Measurements from ENCODE around the gene SUCLG1.
A peak's percentile ranks its signal among the peaks of the same experiment; 100 is the strongest.
"Not testable (repeated sequence)": the region's sequence is repeated elsewhere in the genome, so short reads cannot be mapped to it uniquely, and the experiment has no call there.

SUCLG1 gene

DNA sequence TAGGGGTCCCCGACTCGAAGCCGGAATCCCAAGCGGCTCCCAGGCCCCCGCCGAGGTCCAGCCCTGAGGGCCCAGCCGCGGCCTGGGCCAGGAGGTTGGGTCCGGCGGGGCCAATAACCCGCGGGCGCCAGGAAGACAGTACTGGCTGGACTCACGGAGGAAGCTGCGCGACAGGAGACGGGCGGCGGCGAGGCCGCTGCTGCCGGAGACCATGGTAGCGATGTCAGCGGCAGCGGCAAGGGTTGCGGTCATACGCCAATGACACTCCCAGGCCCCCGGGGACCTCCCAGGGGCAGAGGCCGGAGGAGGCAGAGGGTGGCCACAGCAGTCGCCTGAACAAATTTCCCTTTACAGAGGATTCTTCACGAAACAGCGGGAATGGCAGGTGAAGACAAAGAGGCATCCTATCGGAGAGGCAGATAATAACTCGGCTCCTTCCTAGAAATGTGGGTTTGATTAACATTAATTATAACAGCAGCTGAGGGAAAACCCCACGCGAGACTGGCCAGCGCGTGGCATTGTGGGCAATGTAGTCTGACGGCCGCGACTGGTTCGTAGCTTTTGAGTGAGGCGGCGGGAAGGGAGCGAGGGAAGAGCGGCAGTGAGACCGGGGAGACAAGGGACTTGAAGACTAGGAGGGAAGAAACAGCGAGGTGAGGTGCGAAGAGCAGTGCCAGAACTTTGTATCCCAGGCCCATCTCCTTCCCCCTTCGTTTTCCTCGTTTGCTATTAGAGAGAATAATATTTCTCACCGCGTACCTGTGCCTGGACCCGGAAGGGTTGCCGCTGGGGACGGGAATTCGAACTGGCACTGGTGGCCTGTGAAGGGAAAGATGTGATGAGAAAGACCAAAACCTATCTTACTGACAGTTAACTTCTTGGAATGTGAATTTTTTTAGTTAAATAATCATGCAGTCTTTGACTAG, at the start of gene SUCLG1:
SUCLG1 (minus strand) TSS at position 263 of the 926 bp plus-strand sequence; CDS start at position 252, 11 bp downstream.
- DNase-seq (ENCODE audit: low spot score): peak; percentile 83

DNA sequence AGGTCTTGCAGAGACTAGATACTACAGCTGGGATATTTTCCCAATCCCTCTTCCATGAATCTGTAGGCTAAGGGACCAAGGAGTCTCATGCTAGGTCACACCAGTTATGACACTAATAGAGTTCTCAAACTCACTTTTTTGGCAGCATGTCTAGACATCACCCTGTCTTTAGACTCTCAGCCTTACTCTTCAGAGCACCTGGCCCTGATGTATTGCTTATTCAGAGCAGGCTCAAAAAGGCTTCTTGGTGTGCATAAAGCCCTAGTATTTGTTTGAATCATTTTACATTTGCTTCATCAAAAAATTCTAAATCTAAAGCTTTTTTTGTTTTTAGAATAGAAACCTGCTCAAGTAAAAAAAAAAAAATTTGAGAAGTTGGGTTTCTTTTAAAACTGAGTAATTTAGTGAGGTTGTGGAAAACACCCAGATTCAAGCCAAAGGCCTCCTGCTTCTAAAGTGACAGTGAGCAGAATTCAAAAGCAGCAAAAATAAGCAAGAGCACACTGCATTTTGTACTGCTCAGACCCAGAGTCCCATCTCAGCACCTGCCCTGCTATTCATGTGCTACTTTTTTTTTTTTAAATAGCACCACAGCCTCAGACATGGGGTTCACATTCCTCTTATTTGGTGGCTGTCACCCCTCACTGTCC, 39.2 kb upstream of the SUCLG1 start:
- DNase-seq (ENCODE audit: low spot score): no peak

DNA sequence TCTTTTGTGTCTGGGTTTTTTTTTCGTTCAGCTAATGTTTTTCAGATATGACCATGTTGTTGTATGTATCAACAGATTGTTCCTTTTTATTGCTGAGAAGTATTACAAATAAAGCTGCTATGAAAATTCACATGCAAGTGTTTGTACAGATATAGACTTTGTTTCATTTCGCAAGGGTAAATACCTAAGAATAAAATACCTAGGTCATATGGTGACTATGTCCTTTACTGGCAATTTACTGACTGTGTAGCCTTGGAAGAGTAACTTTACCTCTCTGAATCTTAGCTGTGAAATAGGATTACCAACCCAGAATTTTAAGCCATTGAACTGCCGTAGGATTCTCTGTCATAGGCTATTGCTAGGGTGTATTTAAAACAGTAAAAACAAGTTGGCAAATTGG, 38.2 kb upstream of the SUCLG1 start:
- DNase-seq (ENCODE audit: low spot score): no peak

DNA sequence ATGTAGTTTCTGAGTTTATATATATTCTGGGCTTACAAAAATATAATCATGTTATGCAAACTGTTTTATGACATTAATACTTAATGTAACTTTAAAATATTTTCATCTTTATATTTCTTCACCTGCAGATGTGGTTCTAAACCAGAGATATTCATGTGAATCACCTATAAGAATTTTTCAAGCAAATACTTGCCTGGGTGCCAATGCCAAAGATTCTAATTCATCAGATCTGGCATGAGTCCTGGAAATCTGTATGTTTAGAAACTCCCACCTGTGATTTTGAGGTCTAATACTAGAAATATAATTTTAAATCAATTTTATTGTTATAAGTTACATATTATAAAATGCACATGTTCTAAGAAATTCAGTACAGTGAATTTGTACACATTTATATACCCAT, 37.3 kb upstream of the SUCLG1 start:
- no peak for DNase-seq (ENCODE audit: low spot score)

DNA sequence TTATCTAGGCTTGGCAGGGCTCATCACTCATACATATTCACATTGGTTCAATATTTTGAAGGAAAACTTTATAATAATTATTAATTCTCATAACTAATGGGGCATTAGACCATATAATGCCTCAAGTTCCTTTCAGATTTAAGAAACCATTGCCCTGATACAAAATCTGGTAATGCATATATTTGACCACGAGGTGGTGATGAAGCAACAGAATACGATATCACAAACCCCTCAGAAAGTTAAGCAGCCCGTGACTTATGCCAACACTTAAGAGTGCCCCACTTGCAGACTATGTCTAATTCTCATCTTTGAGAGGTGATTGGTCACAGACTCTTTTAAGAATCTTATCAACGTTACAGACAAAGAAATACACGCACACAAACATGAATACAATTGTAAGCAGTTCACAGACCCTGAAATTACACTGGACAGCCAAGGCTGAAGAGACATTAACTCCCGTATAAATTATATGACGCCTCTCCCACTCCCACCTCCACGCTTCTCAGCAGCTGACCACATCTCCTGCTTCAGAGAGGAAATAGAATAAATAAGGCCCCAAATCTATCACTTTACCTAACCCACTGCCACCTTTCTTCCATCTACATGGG, 36.6 kb upstream of the SUCLG1 start:
- peak; percentile 39 for DNase-seq (ENCODE audit: low spot score)

DNA sequence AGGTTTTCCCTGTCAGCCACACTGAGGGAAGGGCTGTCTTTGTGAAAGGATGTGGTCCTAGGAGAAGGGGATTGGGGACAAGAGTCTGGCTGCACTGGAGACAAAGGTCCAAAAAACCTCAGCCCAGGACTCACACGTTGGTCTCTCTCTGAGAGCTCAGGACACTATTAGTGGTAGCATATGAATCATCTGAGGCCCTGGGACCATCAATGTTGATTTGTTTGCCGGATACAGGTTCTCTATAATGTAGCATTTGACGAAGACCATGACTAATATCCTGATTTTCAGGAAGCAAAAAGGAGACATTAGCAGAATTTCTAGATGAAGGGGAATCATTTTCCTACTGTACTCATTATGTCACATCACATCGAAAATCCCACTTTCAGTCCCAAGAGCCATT, 35.0 kb upstream of the SUCLG1 start:
- no peak for DNase-seq (ENCODE audit: low spot score)

DNA sequence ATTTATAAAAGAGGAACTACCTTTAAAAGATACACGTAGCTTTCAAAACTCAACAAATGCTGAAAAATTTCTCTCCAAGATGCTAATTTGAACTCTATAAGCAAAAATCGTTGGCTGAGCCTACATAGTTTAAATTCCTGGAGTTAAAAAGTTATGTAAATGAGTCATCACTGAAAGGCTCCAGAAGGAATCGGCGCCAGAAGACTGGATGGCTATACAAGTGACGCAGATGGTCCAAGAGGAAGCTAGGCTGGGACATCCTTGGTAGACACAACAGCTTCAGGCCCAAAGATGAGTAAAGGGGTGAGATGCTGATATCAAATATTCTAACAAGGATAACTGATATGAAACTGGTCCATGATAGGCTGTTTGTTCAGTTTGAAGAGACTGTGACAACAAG, 34.4 kb upstream of the SUCLG1 start:
- no peak for DNase-seq (ENCODE audit: low spot score)

DNA sequence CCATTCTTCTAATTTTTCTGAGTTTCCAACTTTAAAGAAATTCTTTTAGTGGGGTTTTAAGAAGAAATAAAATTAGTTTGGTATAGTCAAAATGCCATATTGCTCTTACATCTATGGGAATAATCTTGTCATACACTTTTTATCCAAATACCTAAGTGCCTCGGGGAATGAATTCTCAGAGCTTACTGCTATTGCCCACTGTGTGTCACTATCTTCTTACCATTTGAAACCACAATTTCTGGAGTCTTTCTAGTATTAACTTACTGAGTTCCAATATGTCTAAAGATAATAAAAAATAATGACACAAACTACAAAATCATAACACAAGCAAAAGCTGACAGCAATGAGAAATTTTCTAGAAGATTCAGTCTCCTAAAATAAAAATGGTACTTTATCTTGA, 33.5 kb upstream of the SUCLG1 start:
- no peak for DNase-seq (ENCODE audit: low spot score)

DNA sequence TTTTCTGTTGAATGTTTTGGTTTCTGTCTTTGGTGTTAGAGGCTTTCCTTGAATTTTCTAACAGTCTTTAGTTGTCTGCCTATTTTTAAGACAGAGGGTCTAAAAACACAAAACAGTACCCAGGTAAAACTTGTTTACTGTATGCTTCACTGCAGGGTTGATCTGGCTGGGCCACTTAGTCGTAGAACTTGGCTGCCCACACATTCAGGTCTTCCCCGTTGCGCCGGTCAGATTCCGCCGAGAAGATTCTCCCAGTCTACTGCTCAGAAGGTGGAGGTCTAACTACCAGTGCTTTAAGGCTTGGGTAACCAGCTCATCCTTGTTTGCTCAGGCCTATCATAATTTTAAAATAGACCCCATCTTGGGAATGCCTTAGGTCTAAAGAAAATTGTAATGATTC, 32.7 kb upstream of the SUCLG1 start:
- no peak for DNase-seq (ENCODE audit: low spot score)

DNA sequence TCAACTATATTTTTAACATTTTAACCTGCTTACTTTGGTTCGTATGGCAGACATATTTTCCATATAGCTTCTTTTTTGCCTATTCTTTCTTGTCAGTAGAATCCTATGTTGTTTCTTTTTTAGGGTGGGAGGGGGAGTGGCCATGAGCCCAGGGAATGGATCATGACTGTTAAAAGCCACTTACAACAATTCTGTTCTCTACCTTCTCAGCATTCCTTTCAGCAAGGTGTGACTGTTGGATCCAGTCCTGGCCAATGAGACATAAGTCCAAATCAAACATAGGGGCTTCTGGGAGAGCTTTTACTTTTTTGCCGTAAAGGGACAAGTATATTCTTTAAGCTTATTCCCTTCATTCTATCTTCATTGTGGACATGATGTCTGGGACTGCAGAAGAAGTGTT, 32.2 kb upstream of the SUCLG1 start:
- DNase-seq (ENCODE audit: low spot score): no peak

DNA sequence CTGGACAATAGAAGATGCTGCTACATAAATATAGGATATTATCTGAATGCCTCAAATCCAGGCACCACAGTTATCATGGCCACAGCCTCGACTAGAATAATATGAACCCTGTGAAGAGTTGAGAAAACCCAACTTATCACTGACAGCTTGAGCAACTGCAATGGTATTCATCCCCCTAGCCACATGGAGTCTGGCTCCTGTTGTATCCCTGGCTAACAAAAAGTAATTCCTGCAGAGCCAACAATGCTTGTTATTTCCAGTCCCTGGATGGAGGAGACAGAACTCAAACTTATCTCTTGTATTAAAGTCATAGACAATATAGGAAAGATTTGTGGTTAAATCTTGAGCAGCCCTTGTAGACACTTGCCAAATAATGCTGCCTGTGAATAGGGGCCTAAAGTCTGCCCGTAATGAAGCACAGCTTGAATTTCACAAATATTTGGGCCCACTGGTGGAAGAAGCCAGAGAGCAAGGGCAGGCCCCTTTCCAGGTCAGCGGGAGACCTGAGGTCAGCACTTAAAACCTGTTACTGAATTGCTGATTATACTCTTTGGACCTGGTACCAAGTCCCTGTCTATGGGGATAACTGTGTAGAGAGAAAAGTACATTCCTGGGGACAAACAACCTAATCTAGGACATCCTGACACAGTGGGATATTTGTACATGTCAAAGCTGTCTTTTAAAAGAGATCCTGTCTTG, 28.4 kb upstream of the SUCLG1 start:
- DNase-seq (ENCODE audit: low spot score): peak; percentile 10

DNA sequence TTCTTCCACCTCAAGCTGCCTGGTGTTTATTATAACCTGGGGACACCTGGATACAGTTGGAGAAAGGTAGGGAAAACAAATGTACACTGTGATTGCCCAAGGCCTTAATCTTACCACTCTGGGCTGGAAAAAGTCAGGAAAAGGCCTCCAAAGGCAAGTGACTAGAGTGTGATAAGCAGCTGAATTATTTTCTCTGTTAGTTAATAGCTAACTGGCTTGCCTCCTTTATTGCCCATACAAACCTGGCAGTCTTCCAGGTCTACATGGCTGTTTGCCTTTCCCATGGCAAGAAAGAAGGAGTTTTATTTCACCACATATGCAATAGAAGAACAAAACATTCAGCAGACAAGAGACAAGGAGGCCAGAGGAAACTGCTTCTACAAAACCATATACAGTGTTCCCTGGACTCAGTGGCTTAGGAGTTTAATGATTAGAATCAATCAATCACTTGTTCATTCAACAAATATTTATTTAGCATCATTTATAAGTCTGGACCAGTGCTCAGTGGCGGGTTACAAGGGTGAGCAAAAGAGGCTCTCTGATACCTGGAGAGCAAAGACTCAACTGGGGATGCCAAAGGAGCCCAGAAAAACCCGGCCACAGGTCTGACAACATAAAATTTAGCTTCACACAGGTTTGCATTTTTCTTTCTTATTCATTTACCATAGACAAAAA, 27.5 kb upstream of the SUCLG1 start:
- DNase-seq (ENCODE audit: low spot score): peak; percentile 50

DNA sequence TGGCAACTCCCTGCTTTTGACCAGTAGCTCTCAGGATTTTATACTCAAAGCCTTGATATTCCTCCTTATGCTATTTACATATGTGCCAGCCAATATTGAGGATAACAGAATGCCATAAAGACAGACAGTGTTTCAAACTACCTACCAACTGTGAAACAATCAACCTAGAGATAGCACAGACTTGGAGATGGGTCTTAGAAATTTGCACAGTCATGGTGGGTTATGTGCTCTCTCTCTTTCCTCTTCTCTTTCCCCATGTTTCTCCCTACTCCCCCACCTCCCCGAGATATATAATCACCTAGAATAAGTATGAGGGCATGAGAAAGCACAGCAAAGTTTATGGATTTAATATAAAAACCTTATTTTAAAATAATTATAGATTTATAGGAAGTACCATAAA, 24.2 kb upstream of the SUCLG1 start:
- DNase-seq (ENCODE audit: low spot score): no peak

DNA sequence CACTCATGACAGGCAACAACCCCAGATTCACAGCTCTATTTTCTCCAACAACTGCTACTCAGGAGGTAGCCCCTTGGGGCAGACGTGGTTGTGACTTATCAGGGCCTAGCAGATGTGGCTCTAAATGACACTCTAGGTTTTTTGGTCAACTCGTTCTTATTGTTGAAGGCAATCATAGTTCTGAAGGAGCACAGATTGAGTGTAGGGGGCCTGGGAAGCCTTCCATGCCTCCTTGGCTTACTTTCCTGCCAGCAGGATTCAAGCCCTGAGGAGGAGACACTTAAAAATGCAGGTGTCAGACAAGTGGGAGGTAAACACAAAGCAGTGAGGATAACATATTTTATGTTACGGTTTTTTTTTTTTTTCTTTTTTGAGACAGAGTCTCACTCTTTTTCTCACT, 23.5 kb upstream of the SUCLG1 start:
- no peak for DNase-seq (ENCODE audit: low spot score)

DNA sequence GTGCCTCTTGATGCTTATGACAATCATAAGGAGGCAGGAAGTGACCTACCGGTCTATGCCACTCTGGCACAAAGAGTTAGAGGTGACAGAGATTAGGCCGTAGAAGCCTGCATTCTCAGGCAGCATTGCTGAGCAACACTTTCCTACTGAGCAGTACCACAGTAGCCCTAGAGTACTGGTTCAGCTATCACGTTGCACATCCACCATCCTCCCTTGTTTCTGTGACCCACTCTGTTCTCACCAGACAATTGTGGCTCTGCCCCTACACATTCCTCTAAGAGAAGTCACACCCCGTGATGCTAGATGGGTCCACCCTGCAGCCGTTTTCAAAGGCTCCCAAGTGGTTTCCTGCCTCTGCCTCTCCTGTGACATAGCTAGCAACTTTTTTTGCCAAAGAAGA, 22.6 kb upstream of the SUCLG1 start:
- DNase-seq (ENCODE audit: low spot score): no peak

DNA sequence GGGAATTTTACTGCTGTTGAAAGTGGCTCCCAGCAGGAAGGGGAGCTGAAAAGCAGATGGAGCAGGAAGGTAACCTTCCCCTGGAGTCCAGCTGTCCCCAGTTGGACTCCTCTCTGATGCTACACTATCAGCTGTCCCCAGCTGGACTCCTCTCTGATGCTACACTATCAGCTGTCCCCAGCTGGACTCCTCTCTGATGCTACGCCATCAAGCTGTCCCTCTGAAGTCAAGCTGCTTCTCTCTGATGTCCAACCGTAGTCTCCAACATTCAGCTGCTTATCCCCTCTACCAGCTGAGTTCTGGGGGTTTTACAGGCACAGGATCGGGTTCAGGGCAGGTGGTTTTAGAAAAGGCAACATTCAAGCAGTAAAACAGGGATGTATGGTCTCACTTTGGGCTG, 19.8 kb upstream of the SUCLG1 start:
- no peak for DNase-seq (ENCODE audit: low spot score)

DNA sequence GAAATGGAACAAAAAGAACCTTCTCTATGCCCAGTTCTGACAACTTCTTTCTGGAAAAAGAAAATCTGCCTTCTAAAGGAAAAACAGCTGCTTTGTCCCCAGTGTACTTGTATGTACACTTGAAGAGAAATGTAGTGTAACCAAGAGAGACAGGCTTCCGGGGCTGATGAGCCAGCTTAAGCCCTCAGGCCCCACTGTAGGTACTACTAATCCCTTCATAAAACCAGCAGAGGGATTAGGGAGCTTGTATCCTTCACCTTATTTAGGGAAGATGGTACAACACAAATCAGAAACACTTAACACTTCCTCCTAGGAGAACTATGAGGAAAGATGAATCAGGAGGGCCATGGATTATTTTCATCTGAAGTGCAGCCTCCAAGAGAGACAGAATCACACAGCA, 18.8 kb upstream of the SUCLG1 start:
- no peak for DNase-seq (ENCODE audit: low spot score)

DNA sequence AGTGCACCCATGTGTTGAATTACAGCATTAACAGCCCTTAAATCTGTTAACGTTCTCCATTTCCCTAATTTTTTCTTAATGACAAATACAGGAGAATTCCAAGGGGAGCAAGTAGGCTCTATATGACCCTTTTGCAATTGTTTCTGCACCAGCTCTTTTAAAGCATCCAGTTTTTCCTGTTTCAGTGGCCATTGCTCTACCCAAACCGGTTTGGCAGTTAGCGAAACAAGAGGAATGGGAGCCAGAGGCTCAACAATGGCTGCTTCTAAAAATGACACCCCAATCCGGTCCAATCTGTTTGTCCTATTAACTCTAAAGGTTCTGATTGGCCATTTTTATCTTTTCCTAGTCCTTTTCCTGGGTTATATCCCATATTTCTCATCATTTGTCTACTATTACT, 15.1 kb upstream of the SUCLG1 start:
- no peak for DNase-seq (ENCODE audit: low spot score)

DNA sequence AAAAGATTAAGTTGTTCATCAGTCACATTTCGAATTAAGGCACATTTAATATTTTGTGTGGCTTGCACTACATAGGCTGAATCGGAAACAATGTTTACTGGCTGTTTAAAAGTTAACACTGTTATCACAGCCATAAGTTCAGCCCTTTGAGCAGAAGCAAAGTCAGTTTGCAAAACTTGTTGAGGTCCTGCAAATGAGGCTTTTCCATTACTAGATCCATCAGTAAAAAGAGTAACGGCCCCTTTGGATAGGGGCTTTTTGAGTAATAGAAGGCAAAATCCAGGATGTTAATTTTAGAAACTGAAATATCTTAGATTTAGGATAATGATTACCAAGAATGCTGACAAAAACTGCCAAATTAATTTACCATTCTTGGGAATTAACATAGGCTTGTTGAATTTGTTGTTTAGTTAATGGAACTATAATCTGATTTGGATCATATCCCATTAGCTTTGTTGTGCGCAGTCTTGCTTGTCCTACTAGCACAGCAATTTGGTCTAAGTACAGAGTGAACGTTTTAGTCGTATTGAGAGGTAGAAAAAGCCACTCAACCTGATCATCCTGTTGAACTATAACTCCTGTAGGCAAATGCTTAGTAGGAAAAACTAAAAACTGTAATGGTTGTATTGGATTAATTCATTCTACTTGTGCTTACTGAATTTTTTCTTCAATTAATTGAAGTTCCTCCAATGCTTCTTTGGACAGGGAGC, 13.9 kb upstream of the SUCLG1 start:
- DNase-seq (ENCODE audit: low spot score): no peak

DNA sequence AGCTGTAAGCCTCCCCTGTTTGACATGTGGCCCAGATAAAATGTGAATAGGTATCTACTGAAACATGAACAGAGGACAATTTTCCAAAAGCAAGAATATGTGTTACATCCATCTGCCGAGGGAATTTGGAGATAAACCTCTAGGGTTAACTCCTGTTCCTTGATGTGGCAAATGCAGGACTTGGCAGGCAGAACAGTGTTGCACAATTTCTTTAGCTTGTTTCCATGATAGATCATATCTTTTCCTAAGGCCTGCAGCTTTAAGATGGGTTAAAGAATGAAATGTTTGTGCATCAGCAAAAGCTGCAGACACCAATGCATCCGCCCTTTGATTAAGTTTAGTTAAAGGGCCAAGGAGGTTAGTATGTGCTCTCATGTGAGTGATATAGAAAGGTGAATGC, 13.3 kb upstream of the SUCLG1 start:
- not testable (repeated sequence) for DNase-seq (ENCODE audit: low spot score)

DNA sequence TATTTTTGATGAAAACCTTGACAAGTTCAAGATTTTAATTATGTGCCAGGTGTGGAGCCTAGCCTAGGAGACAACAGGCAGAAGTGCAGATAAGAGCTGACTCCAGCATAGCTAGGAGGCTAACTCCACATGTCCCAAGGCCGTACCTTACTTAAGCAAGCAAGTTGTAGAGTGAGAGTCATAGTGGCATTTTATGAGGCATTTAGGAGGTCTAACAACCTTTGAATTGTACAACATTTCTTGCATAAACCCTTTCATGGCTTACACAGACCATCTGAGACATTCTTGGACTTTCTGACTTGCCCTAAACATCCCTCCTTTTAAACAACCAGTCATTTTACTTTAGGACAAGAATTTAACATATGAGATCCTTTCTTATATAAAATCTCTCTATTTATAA, 8.3 kb upstream of the SUCLG1 start:
- DNase-seq (ENCODE audit: low spot score): no peak

All from HuH-7 (cell line).